Stomach (tissue), 4 donors: ENCODE results near the gene PRR12.

Source experiments
- CTCF ChIP-seq, 7 experiments: fragments of 450-650 bp in 4 of 7; fragments of 200-600 bp in 3 of 7; sonication (generic) in 3 of 7; IDR thresholded peaks; one replicate each; pipeline ENCODE4 v1.5.1; 2016 to 2019; ENCODE audit warnings: antibody characterized with exemption in 7 of 7, control low read depth in 2 of 7, mild to moderate bottlenecking in 1 of 7
- EP300 ChIP-seq: sonication (generic); formaldehyde crosslinking; IDR thresholded peaks from one replicate; pipeline ENCODE4 v1.6.1; 2017; ENCODE audit warnings: antibody characterized with exemption
- POLR2A ChIP-seq, 4 donors: fragments of 450-650 bp; IDR thresholded peaks; one replicate each; pipeline ENCODE4 v1.6.1; 2016; ENCODE audit warnings: antibody characterized with exemption in 4 of 4, control low read depth in 2 of 4, mild to moderate bottlenecking in 1 of 4, moderate library complexity in 1 of 4
- POLR2AphosphoS5 ChIP-seq, 3 donors: sonication (generic); formaldehyde crosslinking; IDR thresholded peaks; one replicate each; pipeline ENCODE4 v1.6.1; 2016; ENCODE audit warnings: antibody characterized with exemption in 3 of 3

- TF ChIP-seq CTCF (IDR thresholded peaks at IDR 0.05) = no peak
- no peak for TF ChIP-seq POLR2AphosphoS5 (IDR thresholded peaks at IDR 0.05)
- no peak for TF ChIP-seq POLR2A (IDR thresholded peaks at IDR 0.05)
- no peak for TF ChIP-seq EP300
Observed at GRCh38 chr19:49558591-49558990, 32.4 kb upstream of the PRR12 start.
